Measurements from ENCODE around the gene BACH2. TPM values are rescaled to one million over a fixed set of nuclear protein-coding genes. Genes with fewer than 3 reads are reported as not detected.

Gene BACH2
- total and polyA plus RNA-seq, 10 of the 15 experiments (the other 5 are each of a cell fraction or from before 2014, with no cell fraction given) = 0.03 to 0.28 (median 0.04) TPM; not detected in 3

- TF ChIP-seq, protein P1, sequence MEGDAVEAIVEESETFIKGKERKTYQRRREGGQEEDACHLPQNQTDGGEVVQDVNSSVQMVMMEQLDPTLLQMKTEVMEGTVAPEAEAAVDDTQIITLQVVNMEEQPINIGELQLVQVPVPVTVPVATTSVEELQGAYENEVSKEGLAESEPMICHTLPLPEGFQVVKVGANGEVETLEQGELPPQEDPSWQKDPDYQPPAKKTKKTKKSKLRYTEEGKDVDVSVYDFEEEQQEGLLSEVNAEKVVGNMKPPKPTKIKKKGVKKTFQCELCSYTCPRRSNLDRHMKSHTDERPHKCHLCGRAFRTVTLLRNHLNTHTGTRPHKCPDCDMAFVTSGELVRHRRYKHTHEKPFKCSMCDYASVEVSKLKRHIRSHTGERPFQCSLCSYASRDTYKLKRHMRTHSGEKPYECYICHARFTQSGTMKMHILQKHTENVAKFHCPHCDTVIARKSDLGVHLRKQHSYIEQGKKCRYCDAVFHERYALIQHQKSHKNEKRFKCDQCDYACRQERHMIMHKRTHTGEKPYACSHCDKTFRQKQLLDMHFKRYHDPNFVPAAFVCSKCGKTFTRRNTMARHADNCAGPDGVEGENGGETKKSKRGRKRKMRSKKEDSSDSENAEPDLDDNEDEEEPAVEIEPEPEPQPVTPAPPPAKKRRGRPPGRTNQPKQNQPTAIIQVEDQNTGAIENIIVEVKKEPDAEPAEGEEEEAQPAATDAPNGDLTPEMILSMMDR (IDR thresholded peaks at IDR 0.05 in 2 of 3, conservative IDR thresholded peaks at IDR 0.05 in 1 of 3; ENCODE audit: control insufficient read depth in 2 of 3, extremely low read depth in 1 of 3, insufficient read depth in 1 of 3, low read depth in 3 of 3, low read length in 3 of 3) = peak; percentile 37 to 73 (median 58); a peak in 5 of 6 replicates
- TF ChIP-seq DPF2 (IDR thresholded peaks at IDR 0.05) (no peak), SUZ12 (IDR thresholded peaks at IDR 0.05; ENCODE audit: unreplicated experiment) (no peak), CBX5 (IDR thresholded peaks at IDR 0.05; ENCODE audit: low read depth) (peak; percentile 86; the same call in 1 of the 2 replicates), MTA3 (IDR thresholded peaks at IDR 0.05; ENCODE audit: borderline replicate concordance, low read length) (no peak), FOS (IDR thresholded peaks at IDR 0.05; ENCODE audit: borderline replicate concordance, extremely low read depth, insufficient read length) (no peak), POU2F2 (IDR thresholded peaks at IDR 0.05; ENCODE audit: borderline replicate concordance, low read depth, low read length) (no peak), IRF4 (IDR thresholded peaks at IDR 0.05; ENCODE audit: low read depth, low read length) (no peak), RAD21 (IDR thresholded peaks at IDR 0.05; ENCODE audit: insufficient read depth, low read depth, low read length) (peak; percentile 56), CHD4 (IDR thresholded peaks at IDR 0.05) (no peak), CBX3 (IDR thresholded peaks at IDR 0.05; ENCODE audit: borderline replicate concordance, low read depth) (no peak), CHD2 (IDR thresholded peaks at IDR 0.05; ENCODE audit: borderline replicate concordance, low read depth, low read length) (no peak), KLF5 (IDR thresholded peaks at IDR 0.05; ENCODE audit: partially characterized antibody) (no peak), GATAD2B (conservative IDR thresholded peaks at IDR 0.05; ENCODE audit: low read depth) (no peak), ZNF217 (IDR thresholded peaks at IDR 0.05) (no peak), ZNF24 (IDR thresholded peaks at IDR 0.05) (no peak), NFYA (IDR thresholded peaks at IDR 0.05; ENCODE audit: borderline replicate concordance, low read depth, low read length) (no peak), SMAD5 (IDR thresholded peaks at IDR 0.05; ENCODE audit: low read depth) (no peak)
These were observed 9.7 kb downstream of the BACH2 start (continued) for GRCh38 chr6:90286884-90287488.
